HG02759 (cell line): ENCODE data around the gene SAXO2.
"Not testable (repeated sequence)": the region's sequence is repeated elsewhere in the genome, so short reads cannot be mapped to it uniquely, and the experiment has no call there.

Experiments used
- ATAC-seq: cut with Tn5 transposase; IDR thresholded peaks from one replicate; pipeline ENCODE4 v1.9.1; 2021; ENCODE audit warnings: mild to moderate bottlenecking, moderate library complexity; ENCODE audit not compliant: unreplicated experiment

The SAXO2 gene

GRCh38 chr15:82284381-82284780 is 21.8 kb downstream of the SAXO2 start:
- ATAC-seq: not testable (repeated sequence)

GRCh38 chr15:82286475-82286874 is 23.9 kb downstream of the SAXO2 start:
- peak; percentile 92 for ATAC-seq

- not testable (repeated sequence) for ATAC-seq
Measured at GRCh38 chr15:82288202-82288601, 25.6 kb downstream of the SAXO2 start.

- no peak for ATAC-seq
Measured at GRCh38 chr15:82292271-82292670, 29.7 kb downstream of the SAXO2 start.

- ATAC-seq: no peak
Measured at GRCh38 chr15:82294061-82294690, 31.6 kb downstream of the SAXO2 start.

- ATAC-seq: no peak
Measured at GRCh38 chr15:82297546-82297945, 34.9 kb downstream of the SAXO2 start.

- ATAC-seq: no peak
Measured at GRCh38 chr15:82298032-82298431, 35.4 kb downstream of the SAXO2 start.

DNA sequence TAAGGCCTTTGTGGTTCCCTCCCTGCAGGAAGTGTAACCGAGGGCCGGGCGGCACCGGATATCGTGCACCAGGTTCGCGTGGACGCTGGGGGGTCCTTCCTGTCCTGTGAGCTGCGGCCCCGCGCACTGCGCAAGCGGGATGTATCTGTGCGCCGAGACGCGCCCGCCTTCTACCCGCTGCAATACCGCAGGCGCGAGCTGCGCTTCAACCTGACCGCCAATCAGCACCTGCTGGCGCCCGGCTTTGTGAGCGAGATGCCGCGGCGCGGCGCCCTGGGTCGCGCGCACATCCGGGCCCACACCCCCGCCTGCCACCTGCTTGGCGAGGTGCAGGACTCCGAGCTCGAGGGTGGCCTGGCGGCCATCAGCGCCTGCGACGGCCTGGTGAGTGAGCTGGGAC is 35.9 kb downstream of the SAXO2 start:
- ATAC-seq: no peak

GRCh38 chr15:82299511-82299914 is 36.9 kb downstream of the SAXO2 start:
- not testable (repeated sequence) for ATAC-seq

DNA sequence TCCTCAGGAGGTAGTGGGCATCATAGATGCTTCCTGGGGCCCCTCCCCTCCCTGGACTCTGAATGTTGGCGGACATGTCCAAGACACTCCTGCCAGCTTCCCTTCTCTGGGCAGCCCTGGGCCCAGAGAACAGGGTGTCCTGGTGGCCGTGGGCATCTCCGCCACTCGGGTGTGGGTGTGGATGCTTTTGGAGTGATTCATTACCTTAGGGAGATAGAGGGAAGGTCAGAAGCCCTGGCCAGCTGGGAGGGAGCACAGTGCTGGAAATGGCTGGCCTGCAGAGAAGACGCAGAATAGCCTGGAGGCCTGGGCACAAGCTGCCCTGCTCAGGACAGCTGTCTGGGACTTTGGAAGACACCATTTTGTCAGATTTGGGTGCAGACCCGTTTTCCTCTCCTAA is 37.7 kb downstream of the SAXO2 start:
- ATAC-seq: not testable (repeated sequence)

DNA sequence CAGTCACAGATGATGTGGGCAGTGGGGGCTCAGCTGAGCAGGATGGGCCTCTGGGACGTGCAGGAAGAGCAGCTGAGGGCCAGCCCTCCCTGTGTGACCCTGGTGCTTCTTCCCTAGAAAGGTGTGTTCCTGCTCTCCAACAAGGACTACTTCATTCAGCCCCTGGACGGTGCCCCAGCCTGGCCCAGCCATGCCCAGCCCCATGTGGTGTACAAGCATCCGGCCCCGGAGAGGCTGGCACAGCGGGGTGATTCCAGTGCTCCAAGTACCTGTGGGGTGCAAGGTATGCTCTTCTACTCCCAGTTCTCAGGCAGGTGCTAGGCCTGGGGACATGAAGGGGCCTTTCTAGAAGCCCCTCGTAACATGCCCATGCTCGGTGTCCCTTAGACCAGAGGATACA is 38.3 kb downstream of the SAXO2 start:
- no peak for ATAC-seq

- ATAC-seq: no peak
Measured at GRCh38 chr15:82301296-82302016, 38.8 kb downstream of the SAXO2 start.

- no peak for ATAC-seq
Measured at GRCh38 chr15:82303956-82304777, 41.5 kb downstream of the SAXO2 start.

DNA sequence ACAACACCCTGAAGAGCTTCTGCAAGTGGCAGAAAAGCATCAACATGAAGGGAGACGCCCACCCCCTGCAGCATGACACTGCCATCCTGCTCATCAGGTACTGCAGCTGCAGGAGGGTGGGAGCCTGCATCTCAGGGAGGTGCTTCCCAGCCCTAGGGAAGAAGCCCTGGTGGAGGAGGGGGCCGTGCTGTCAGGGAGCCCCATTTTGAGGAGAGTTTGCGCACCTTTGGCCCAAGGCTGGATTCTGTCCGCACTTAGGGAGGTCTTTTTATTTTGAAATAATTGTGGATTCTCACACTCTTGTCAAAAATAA is 42.1 kb downstream of the SAXO2 start:
- ATAC-seq: no peak

DNA sequence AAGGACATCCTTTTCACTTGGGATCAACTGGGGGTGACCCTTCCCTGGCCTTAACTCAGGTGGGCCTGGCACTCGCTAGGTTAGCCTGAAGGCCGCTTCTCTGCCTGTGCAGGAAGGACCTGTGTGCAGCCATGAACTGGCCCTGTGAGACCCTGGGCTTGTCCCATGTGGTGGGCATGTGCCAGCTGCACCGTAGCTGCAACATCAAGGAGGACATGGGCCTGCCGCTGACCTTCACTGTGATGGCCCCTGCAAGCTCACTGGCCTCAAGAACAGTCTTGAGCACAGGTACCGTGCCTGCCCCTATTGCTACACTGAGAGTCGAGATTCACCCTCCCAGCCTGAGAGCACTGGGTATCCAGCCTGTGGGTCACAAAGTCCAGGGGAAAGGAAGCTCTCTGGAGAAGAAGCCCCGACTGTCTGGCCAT is 43.0 kb downstream of the SAXO2 start:
- no peak for ATAC-seq

DNA sequence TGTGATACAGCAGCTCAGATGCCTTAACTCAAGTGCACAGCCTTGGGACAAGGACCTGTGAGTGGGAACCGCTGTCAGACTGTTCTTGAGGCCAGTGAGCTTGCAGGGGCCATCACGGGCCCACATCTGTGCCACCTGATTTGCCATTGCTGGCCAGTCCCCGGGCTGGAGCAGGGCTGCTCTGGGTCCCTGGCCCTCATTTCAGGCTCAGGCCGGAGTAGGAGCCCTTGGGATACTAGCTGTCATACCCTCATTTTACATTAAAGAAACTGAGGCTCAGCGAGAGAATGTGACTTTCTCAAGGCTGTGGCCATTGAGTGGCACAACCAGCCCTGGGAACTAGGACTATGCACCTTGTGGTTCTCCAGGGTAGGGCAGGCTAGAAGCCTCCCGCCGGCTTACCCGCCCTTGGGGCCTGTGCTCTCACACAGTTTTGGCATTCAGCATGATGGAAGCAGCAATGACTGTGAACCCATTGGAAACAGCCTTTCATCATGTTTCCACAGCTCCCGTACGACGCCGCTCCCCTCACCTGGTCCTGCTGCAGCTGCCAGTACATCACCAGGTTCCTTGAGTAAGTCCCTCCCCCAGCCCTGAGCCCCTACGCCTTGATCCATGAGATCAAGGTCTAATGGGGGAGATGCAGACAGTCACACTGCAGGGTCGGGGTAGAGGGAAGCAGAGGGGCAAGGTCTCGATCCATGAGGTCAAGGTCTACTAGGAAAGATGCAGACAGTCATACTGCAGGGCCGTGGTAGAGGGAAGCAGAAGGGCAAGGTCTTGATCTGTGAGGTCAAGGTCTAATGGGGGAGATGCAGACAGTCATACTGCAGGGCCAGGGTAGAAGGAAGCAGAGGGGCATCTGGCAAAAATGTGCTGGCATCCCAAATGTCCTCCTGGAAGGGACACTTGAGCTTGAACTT is 44.4 kb downstream of the SAXO2 start:
- no peak for ATAC-seq

DNA sequence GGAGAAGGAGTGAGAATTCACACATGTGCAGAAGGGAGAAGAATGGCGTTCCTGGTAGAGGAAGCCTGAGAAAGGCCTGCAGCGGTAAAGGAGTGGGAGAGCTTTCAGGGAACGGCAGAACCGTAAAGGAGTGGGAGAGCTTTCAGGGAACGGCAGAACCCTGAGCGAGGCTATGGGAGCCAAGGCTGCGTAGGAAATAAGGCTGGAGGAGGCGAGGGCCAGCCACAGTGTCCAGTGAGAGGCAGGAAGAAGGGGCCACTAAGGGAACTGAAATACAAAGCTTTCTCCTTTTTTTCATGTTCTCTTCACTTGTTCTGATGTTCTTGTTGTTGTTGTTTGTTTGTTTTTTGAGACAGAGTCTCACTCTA is 45.1 kb downstream of the SAXO2 start:
- no peak for ATAC-seq

GRCh38 chr15:82309802-82310201 is 47.2 kb downstream of the SAXO2 start:
- ATAC-seq: no peak

GRCh38 chr15:82311321-82311720 is 48.7 kb downstream of the SAXO2 start:
- not testable (repeated sequence) for ATAC-seq

- no peak for ATAC-seq
Measured at GRCh38 chr15:82312586-82313349, 50.1 kb downstream of the SAXO2 start.
